ENCODE data around the gene HTR7.

The HTR7 gene

DNA sequence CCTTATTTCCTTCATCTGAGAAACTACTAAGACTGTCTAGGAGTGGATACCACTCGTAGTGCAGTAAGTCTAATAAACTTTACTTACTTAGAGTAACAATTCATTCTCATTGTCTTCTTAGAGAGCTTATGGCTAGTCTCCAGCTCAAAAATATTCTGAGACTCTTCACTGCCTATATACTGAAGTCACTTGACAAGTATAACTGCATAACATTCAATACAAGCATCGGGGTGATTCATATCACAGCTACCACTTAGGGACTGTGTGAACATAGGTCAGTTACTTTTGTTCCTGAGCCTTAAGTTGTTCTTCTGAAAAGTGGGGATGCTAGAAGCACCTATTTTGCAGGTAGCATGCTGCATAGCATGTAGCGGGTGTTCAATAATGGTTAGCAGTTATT is 111.0 kb downstream of the HTR7 start:
- no peak overlapping the region for H3K4me2 ChIP-seq
- TF ChIP-seq, protein P1, sequence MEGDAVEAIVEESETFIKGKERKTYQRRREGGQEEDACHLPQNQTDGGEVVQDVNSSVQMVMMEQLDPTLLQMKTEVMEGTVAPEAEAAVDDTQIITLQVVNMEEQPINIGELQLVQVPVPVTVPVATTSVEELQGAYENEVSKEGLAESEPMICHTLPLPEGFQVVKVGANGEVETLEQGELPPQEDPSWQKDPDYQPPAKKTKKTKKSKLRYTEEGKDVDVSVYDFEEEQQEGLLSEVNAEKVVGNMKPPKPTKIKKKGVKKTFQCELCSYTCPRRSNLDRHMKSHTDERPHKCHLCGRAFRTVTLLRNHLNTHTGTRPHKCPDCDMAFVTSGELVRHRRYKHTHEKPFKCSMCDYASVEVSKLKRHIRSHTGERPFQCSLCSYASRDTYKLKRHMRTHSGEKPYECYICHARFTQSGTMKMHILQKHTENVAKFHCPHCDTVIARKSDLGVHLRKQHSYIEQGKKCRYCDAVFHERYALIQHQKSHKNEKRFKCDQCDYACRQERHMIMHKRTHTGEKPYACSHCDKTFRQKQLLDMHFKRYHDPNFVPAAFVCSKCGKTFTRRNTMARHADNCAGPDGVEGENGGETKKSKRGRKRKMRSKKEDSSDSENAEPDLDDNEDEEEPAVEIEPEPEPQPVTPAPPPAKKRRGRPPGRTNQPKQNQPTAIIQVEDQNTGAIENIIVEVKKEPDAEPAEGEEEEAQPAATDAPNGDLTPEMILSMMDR (conservative IDR thresholded peaks at IDR 0.05; ENCODE audit: low read depth, low read length): no peak
- no peaks in the 10 kb centered on the region for H3K79me2 ChIP-seq (ENCODE audit: insufficient read depth, low read depth)
- H3K27me3 ChIP-seq (ENCODE audit: insufficient read depth, low read depth): no peaks in the 10 kb centered on the region
- H3K36me3 ChIP-seq (ENCODE audit: insufficient read depth): no peaks in the 10 kb centered on the region
- no peak overlapping the region for H3K4me3 ChIP-seq (IDR thresholded peaks at IDR 0.05; ENCODE audit: insufficient read depth, low read depth, low read length)
- H4K20me1 ChIP-seq (ENCODE audit: insufficient read depth): no peaks in the 10 kb centered on the region
- no peak overlapping the region for H3K27ac ChIP-seq
- no peak overlapping the region for H3K9ac ChIP-seq
- H2AFZ ChIP-seq (ENCODE audit: low read depth): no peak overlapping the region
- H3K4me1 ChIP-seq (ENCODE audit: low read depth, poor library complexity, severe bottlenecking): peaks cover 12% of the 10 kb centered on the region

DNA sequence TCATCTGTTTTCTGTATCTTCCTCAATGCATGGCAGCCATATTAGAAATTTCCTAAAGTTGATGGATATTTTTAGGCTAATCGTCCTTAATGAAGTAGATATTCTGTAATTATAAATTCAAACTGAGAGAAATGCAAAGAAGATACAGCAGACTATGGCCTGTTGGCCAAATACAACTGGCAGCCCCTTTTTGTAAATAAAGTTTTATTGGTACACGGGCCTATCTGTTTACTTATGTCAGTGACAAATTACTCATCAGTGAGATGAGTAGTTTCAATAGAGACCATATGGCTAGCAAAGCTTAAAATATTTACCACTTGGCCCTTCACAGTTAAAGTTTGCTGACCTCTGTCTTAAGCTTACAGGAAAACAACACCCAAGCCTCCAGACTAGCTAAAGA is 112.3 kb downstream of the HTR7 start:
- H3K27me3 ChIP-seq (ENCODE audit: insufficient read depth, low read depth): no peaks in the 10 kb centered on the region
- H4K20me1 ChIP-seq (ENCODE audit: insufficient read depth): no peaks in the 10 kb centered on the region
- H2AFZ ChIP-seq (ENCODE audit: low read depth): no peak overlapping the region
- peaks cover 12% of the 10 kb centered on the region for H3K4me1 ChIP-seq (ENCODE audit: low read depth, poor library complexity, severe bottlenecking)
- H3K36me3 ChIP-seq (ENCODE audit: insufficient read depth): no peaks in the 10 kb centered on the region
- H3K4me3 ChIP-seq (IDR thresholded peaks at IDR 0.05; ENCODE audit: insufficient read depth, low read depth, low read length): no peak overlapping the region
- H3K27ac ChIP-seq: no peak overlapping the region
- TF ChIP-seq, protein P1 (conservative IDR thresholded peaks at IDR 0.05; ENCODE audit: low read depth, low read length): no peak
- no peaks in the 10 kb centered on the region for H3K79me2 ChIP-seq (ENCODE audit: insufficient read depth, low read depth)
- H3K4me2 ChIP-seq: no peak overlapping the region
- no peak overlapping the region for H3K9ac ChIP-seq

DNA sequence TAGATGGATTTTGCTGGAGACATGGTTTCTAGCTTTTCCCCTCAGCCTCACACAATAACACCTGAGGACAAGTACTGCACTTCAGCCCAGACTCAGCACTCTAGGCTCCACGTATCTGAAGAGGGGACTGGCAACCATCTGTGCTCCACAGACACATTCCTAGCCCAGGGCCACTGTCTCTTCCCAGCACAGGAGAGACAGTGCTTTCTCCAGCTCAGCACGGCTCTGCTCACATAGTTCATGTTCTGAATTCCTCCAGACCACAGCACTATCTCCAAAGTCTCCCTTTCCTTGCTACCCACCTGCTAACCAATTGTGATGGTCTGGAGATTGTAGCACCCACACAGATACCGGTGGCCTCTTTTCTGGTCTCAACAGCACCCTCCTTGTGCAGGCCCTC is 114.5 kb downstream of the HTR7 start:
- TF ChIP-seq, protein P1 (conservative IDR thresholded peaks at IDR 0.05; ENCODE audit: low read depth, low read length): no peak
- no peak overlapping the region for H3K4me3 ChIP-seq (IDR thresholded peaks at IDR 0.05; ENCODE audit: insufficient read depth, low read depth, low read length)
- no peak overlapping the region for H3K4me2 ChIP-seq
- H3K79me2 ChIP-seq (ENCODE audit: insufficient read depth, low read depth): no peaks in the 10 kb centered on the region
- H3K4me1 ChIP-seq (ENCODE audit: low read depth, poor library complexity, severe bottlenecking): peaks cover 12% of the 10 kb centered on the region
- no peaks in the 10 kb centered on the region for H3K27me3 ChIP-seq (ENCODE audit: insufficient read depth, low read depth)
- no peaks in the 10 kb centered on the region for H3K36me3 ChIP-seq (ENCODE audit: insufficient read depth)
- no peak overlapping the region for H3K27ac ChIP-seq
- H4K20me1 ChIP-seq (ENCODE audit: insufficient read depth): no peaks in the 10 kb centered on the region
- no peak overlapping the region for H3K9ac ChIP-seq
- no peak overlapping the region for H2AFZ ChIP-seq (ENCODE audit: low read depth)

DNA sequence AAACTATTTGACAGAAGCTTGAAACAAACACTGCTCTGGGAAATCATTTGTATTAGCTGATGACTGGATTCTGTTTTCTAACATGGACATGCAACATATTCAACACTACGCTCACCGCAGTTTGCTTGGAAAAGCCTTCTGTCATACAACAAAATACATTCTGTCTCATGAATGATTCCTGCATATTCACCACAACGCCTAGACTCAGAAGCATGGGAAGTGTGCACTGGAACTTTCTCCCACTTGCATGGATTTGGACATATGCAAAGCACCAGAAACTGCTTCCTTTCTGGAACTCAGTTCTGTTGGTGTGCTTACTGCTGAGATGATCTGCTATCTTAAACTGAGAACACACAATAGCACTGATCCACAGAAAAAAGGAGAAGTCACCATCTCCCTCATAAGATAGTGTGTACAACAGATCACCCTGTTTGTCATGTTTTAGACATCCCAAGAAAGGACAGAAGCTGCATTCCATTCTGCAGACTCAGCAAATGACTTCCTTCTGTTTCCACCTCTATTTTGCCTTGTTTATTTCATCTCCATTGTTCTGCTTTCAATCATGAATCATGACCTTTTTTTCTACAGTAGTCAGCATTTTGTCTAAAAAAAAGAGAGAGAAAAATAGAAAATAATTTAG is 115.8 kb downstream of the HTR7 start:
- Histone ChIP-seq H3K27me3 (ENCODE audit: insufficient read depth, low read depth) (no peaks in the 10 kb centered on the region), H3K36me3 (ENCODE audit: insufficient read depth) (no peaks in the 10 kb centered on the region), H4K20me1 (ENCODE audit: insufficient read depth) (no peaks in the 10 kb centered on the region), H3K4me1 (ENCODE audit: low read depth, poor library complexity, severe bottlenecking) (peaks cover 12% of the 10 kb centered on the region), H3K4me2 (no peak overlapping the region; the same call in 1 of the 2 replicates), H3K9ac (no peak overlapping the region), H3K79me2 (ENCODE audit: insufficient read depth, low read depth) (no peaks in the 10 kb centered on the region), H3K27ac (no peak overlapping the region), H3K4me3 (IDR thresholded peaks at IDR 0.05; ENCODE audit: insufficient read depth, low read depth, low read length) (no peak overlapping the region), H2AFZ (ENCODE audit: low read depth) (no peak overlapping the region)
- TF ChIP-seq, protein P1 (conservative IDR thresholded peaks at IDR 0.05; ENCODE audit: low read depth, low read length): no peak
